SK-N-SH (cell line): ENCODE data around the gene KREMEN2. TPM values are rescaled to one million over a fixed set of nuclear protein-coding genes. Genes with fewer than 3 reads are reported as not detected.

Source experiments
- CTCF ChIA-PET: fragments of 300-600, 350-600 bp; formaldehyde crosslinking; extraction: SDS; loops from one replicate; lab custom pipeline; 2021; lab: Yijun Ruan, JAX
- POLR2A ChIA-PET: fragments of 350-600 bp; sonication (Branson Sonifier 250); formaldehyde crosslinking; extraction: SDS; loops from one replicate; lab custom pipeline; 2020; ENCODE audit warnings: antibody characterized with exemption, inconsistent platforms; lab: Yijun Ruan, JAX
- DNase-seq: peaks from one replicate; pipeline ENCODE4 v3.0.0; 2012
- H2AFZ ChIP-seq: fragments of 200-600 bp; sonication (generic); 2 replicates; pipeline ENCODE4 v1.8.1; 2016; ENCODE audit warnings: antibody characterized with exemption, mild to moderate bottlenecking, low read depth
- H3F3A ChIP-seq: fragments of 200-600 bp; sonication (generic); replicated peaks from 2 replicates; pipeline ENCODE3; 2016; ENCODE audit warnings: antibody characterized with exemption, mild to moderate bottlenecking; ENCODE audit not compliant: insufficient read depth
- H3K27ac ChIP-seq, 2 experiments: fragments of 200-500 bp in 1 of 2; fragments of 200-600 bp in 1 of 2; sonication (Bioruptor generic) in 1 of 2; sonication (generic), shearing (Covaris generic) in 1 of 2; 2 replicates each; pipeline versions ENCODE4 v1.5.1 to v1.6.1; 2014 to 2016; ENCODE audit warnings: low read depth in 2 of 2, inconsistent platforms in 1 of 2, low read length in 1 of 2, mild to moderate bottlenecking in 1 of 2, mixed read lengths in 1 of 2
- H3K27me3 ChIP-seq: fragments of 200-600 bp; sonication (generic), shearing (Covaris generic); 2 replicates; pipeline ENCODE4 v1.6.1; 2016; ENCODE audit warnings: mixed run types; ENCODE audit not compliant: insufficient read depth
- H3K36me3 ChIP-seq, 2 experiments: fragments of 200-500 bp in 1 of 2; fragments of 200-600 bp in 1 of 2; sonication (Bioruptor generic) in 1 of 2; sonication (generic) in 1 of 2; replicated peaks in 1 of 2; 2 replicates each; pipeline versions ENCODE3 to v1.5.1; 2014 to 2016; ENCODE audit warnings: low read length in 1 of 2, mild to moderate bottlenecking in 1 of 2; ENCODE audit not compliant: insufficient read depth in 2 of 2, control insufficient read depth in 1 of 2
- H3K4me1 ChIP-seq, 2 experiments: fragments of 200-500 bp in 1 of 2; fragments of 200-600 bp in 1 of 2; sonication (Bioruptor generic) in 1 of 2; sonication (generic), shearing (Covaris generic) in 1 of 2; 2 replicates each; pipeline versions ENCODE4 v1.5.1 to v1.6.1; 2014 to 2016; ENCODE audit warnings: low read depth in 1 of 2, low read length in 1 of 2, mixed run types in 1 of 2; ENCODE audit not compliant: insufficient read depth in 2 of 2, control insufficient read depth in 1 of 2
- H3K4me2 ChIP-seq: fragments of 200-600 bp; sonication (generic), shearing (Covaris generic); 2 replicates; pipeline ENCODE4 v1.6.1; 2017; ENCODE audit warnings: mixed run types
- H3K4me3 ChIP-seq, 2 experiments: fragments of 200-500 bp in 1 of 2; fragments of 200-600 bp in 1 of 2; sonication (Bioruptor generic) in 1 of 2; sonication (generic), shearing (Covaris generic) in 1 of 2; 2 replicates each; pipeline versions ENCODE4 v1.5.1 to v1.8.1; 2014 to 2016; ENCODE audit warnings: low read depth in 2 of 2, inconsistent platforms in 1 of 2, low read length in 1 of 2, mild to moderate bottlenecking in 1 of 2, mixed read lengths in 1 of 2, moderate library complexity in 1 of 2
- H3K79me2 ChIP-seq: fragments of 200-600 bp; sonication (generic); 2 replicates; pipeline ENCODE4 v1.8.1; 2017; ENCODE audit warnings: mild to moderate bottlenecking; ENCODE audit not compliant: insufficient read depth
- H3K9ac ChIP-seq: fragments of 200-600 bp; sonication (generic); 2 replicates; pipeline ENCODE4 v1.6.1; 2017; ENCODE audit warnings: mixed run types
- H3K9me2 ChIP-seq: fragments of 200-600 bp; sonication (generic); 2 replicates; pipeline ENCODE4 v1.6.1; 2017; ENCODE audit warnings: mixed run types
- H3K9me3 ChIP-seq: fragments of 200-600 bp; sonication (generic); 2 replicates; pipeline ENCODE4 v1.6.1; 2017; ENCODE audit warnings: mixed run types, mild to moderate bottlenecking, moderate library complexity
- H4K20me1 ChIP-seq: fragments of 200-600 bp; sonication (generic); 2 replicates; pipeline ENCODE4 v1.6.1; 2017; ENCODE audit warnings: mild to moderate bottlenecking, mixed run types; ENCODE audit not compliant: insufficient read depth
- CHD2 ChIP-seq: fragments of 150-350 bp; IDR thresholded peaks from 2 replicates; pipeline ENCODE4 v1.6.1; 2018; ENCODE audit warnings: low read length; ENCODE audit not compliant: partially characterized antibody
- ELF1 ChIP-seq: IDR thresholded peaks from 2 replicates; pipeline ENCODE4 v1.4.0; 2012
- EP300 ChIP-seq, 2 experiments: IDR thresholded peaks; 2 replicates each; pipeline versions ENCODE4 v1.4.0 to v1.6.1; 2012; ENCODE audit warnings: borderline replicate concordance in 1 of 2, low read depth in 1 of 2, low read length in 1 of 2
- FOXM1 ChIP-seq: IDR thresholded peaks from 2 replicates; pipeline ENCODE4 v1.4.0; 2012; ENCODE audit warnings: low read depth, mild to moderate bottlenecking
- GATA2 ChIP-seq: sonication (generic); formaldehyde crosslinking; IDR thresholded peaks from 2 replicates; pipeline ENCODE4 v1.5.0; 2020; ENCODE audit warnings: mild to moderate bottlenecking, missing genetic modification reagents
- JUND ChIP-seq: IDR thresholded peaks from 2 replicates; pipeline ENCODE4 v1.4.0; 2012
- MAX ChIP-seq: IDR thresholded peaks from 2 replicates; pipeline ENCODE4 v1.4.0; 2012; ENCODE audit warnings: low read depth
- MEF2A ChIP-seq: IDR thresholded peaks from 2 replicates; pipeline ENCODE4 v1.4.0; 2012; ENCODE audit warnings: low read depth, borderline replicate concordance
- MXI1 ChIP-seq: IDR thresholded peaks from 2 replicates; pipeline ENCODE4 v1.6.1; 2012; ENCODE audit warnings: mild to moderate bottlenecking, low read depth, low read length, improper control_type of control experiment
- NFIC ChIP-seq: IDR thresholded peaks from 2 replicates; pipeline ENCODE4 v1.4.0; 2012; ENCODE audit warnings: borderline replicate concordance
- POLR2AphosphoS5 ChIP-seq: IDR thresholded peaks from 2 replicates; pipeline ENCODE4 v1.6.1; 2012; ENCODE audit warnings: low read depth, low read length
- RAD21 ChIP-seq: IDR thresholded peaks from 2 replicates; pipeline ENCODE4 v1.6.1; 2012; ENCODE audit warnings: mild to moderate bottlenecking, low read length
- REST ChIP-seq: IDR thresholded peaks from 2 replicates; pipeline ENCODE4 v1.6.1; 2012; ENCODE audit warnings: mild to moderate bottlenecking, low read depth, low read length, moderate library complexity
- RFX5 ChIP-seq: IDR thresholded peaks from 2 replicates; pipeline ENCODE4 v1.6.1; 2012; ENCODE audit warnings: mild to moderate bottlenecking, improper control_type of control experiment, low read length
- RXRA ChIP-seq: IDR thresholded peaks from 2 replicates; pipeline ENCODE4 v1.4.0; 2012; ENCODE audit warnings: low read depth, mild to moderate bottlenecking, borderline replicate concordance
- SIN3A ChIP-seq: IDR thresholded peaks from 2 replicates; pipeline ENCODE4 v1.6.1; 2012; ENCODE audit warnings: low read depth, mild to moderate bottlenecking, low read length, moderate library complexity, borderline replicate concordance
- SMC3 ChIP-seq: IDR thresholded peaks from 2 replicates; pipeline ENCODE4 v1.6.1; 2012; ENCODE audit warnings: low read depth, low read length, improper control_type of control experiment
- TAF1 ChIP-seq: IDR thresholded peaks from 2 replicates; pipeline ENCODE4 v1.6.1; 2012; ENCODE audit warnings: low read depth, mild to moderate bottlenecking, low read length, moderate library complexity, borderline replicate concordance
- TCF12 ChIP-seq: IDR thresholded peaks from 2 replicates; pipeline ENCODE4 v1.4.0; 2012
- TEAD4 ChIP-seq: IDR thresholded peaks from 2 replicates; pipeline ENCODE4 v1.4.0; 2012; ENCODE audit warnings: mild to moderate bottlenecking, borderline replicate concordance; ENCODE audit not compliant: insufficient read depth
- USF1 ChIP-seq: IDR thresholded peaks from 2 replicates; pipeline ENCODE4 v1.4.0; 2012; ENCODE audit warnings: low read depth, borderline replicate concordance
- YY1 ChIP-seq: IDR thresholded peaks from 2 replicates; pipeline ENCODE4 v1.4.0; 2012; ENCODE audit warnings: low read depth, mild to moderate bottlenecking
- WGBS: methylation state at CpG from one replicate; pipeline ENCODE4 v1.1.6; 2017; ENCODE audit warnings: low lambda C conversion rate; 5-methylcytosine and 5-hydroxymethylcytosine counted together
- polyA plus RNA-seq, 3 experiments: library from polyadenylated mRNA; depleted of rRNA; stranded (reverse); fragments of >200 nt; gene quantifications; 2 replicates each; pipeline ENCODE4 v1.2.3, GENCODE V29; 2012

The KREMEN2 gene
- polyA plus RNA-seq, 1 of the 3 experiments (the other 2 are of a cell fraction), result 0.77 TPM

GRCh38 chr16:2948807-2949704, 15.0 kb upstream of the KREMEN2 start:
- TF ChIP-seq EP300 (IDR thresholded peaks at IDR 0.05; ENCODE audit: borderline replicate concordance in 1 of 2, low read depth in 1 of 2, low read length in 1 of 2) (no peak), JUND (no peak), TEAD4 (no peak), MXI1 (no peak), POLR2AphosphoS5 (no peak), GATA2 (CRISPR knock-in tag) (no peak), RXRA (no peak), MEF2A (no peak), RFX5 (no peak), RAD21 (no peak), ELF1 (no peak)
- TF ChIP-seq, all 33 proteins: peak for 0
- Histone ChIP-seq H3K9me2 (no peaks in the 10 kb centered on the region), H3K36me3 (peaks cover 0 to 10% of the 10 kb centered on the region in 2 experiments), H3K4me3 (no peak overlapping the region), H3K27ac (no peak overlapping the region), H3K9me3 (no peaks in the 10 kb centered on the region), H2AFZ (no peak overlapping the region), H3K27me3 (no peaks in the 10 kb centered on the region; the same call in 1 of the 2 replicates), H3K4me1 (no peaks in the 10 kb centered on the region), H3F3A (no peaks in the 10 kb centered on the region), H3K79me2 (no peaks in the 10 kb centered on the region), H4K20me1 (no peaks in the 10 kb centered on the region), H3K4me2 (no peak overlapping the region), H3K9ac (no peak overlapping the region)
- DNase-seq, result no peak
- 86% methylated on average over 15 of the region's 36 CpGs for WGBS
- ChIA-PET CTCF (interaction anchor here (0.9 to 1.9 kb wide), 3 partner anchors 13 to 29 kb away, joined by 3 to 8 read pairs (median 3); no protein-coding TSS in a partner anchor), POLR2A (no interaction called here)

GRCh38 chr16:2949705-2950352, 14.2 kb upstream of the KREMEN2 start:
- CTCF ChIA-PET, result interaction anchor here (0.9 to 1.9 kb wide), 5 partner anchors 13 to 29 kb away, joined by 3 to 8 read pairs (median 7); no protein-coding TSS in a partner anchor
- Histone ChIP-seq H3K27me3 (no peaks in the 10 kb centered on the region; the same call in 1 of the 2 replicates), H3K4me3 (no peak overlapping the region), H3K9me3 (no peaks in the 10 kb centered on the region), H3K79me2 (no peaks in the 10 kb centered on the region), H3K4me2 (no peak overlapping the region), H2AFZ (no peak overlapping the region), H3K9ac (no peak overlapping the region), H3K9me2 (no peaks in the 10 kb centered on the region), H3F3A (no peaks in the 10 kb centered on the region), H3K36me3 (peaks cover 0 to 10% of the 10 kb centered on the region in 2 experiments), H3K27ac (no peak overlapping the region), H4K20me1 (no peaks in the 10 kb centered on the region), H3K4me1 (no peaks in the 10 kb centered on the region)
- TF ChIP-seq SIN3A, result no peak
- TF ChIP-seq NFIC, result no peak
- no peak for TF ChIP-seq TCF12
- no peak for TF ChIP-seq CHD2
- no peak for TF ChIP-seq JUND
- TF ChIP-seq SMC3, result no peak
- TF ChIP-seq GATA2 (CRISPR knock-in tag), result no peak
- TF ChIP-seq ELF1, result no peak
- TF ChIP-seq FOXM1, result no peak
- TF ChIP-seq TAF1, result no peak
- TF ChIP-seq MAX, result no peak
- no peak for TF ChIP-seq RAD21
- TF ChIP-seq REST, result no peak
- no peak for TF ChIP-seq YY1
- no peak for TF ChIP-seq USF1
- POLR2A ChIA-PET, result no interaction called here
- DNase-seq, result no peak
- WGBS, result 94% methylated on average over 12 of the region's 19 CpGs
